K562 (cell line): ENCODE measurements around the gene ST3GAL5. TPM values are rescaled to one million over a fixed set of nuclear protein-coding genes. Genes with fewer than 3 reads are reported as not detected.

Source experiments
- ATF1 ChIP-seq, 2 experiments: fragments of 450-650 bp in 1 of 2; IDR thresholded peaks; 2 replicates each; pipeline ENCODE4 v1.6.1; 2016; ENCODE audit warnings: missing compliant biosample characterization in 1 of 2, missing genetic modification characterization in 1 of 2
- CBX3 ChIP-seq, 2 experiments: IDR thresholded peaks; 1 replicate in 1 of 2; 2 replicates in 1 of 2; pipeline ENCODE4 v1.6.1; 2012; ENCODE audit warnings: inconsistent platforms in 2 of 2, low read length in 2 of 2, borderline replicate concordance in 1 of 2, control low read depth in 1 of 2
- CBX5 ChIP-seq: IDR thresholded peaks from 2 replicates; pipeline ENCODE4 v1.6.1; 2014; ENCODE audit warnings: low read depth, borderline replicate concordance
- CXXC5 ChIP-seq: fragments of 250-450 bp; sonication (Bioruptor Pico); IDR thresholded peaks from 2 replicates; pipeline ENCODE4 v1.8.0; 2022; ENCODE audit warnings: inconsistent platforms, mild to moderate bottlenecking, moderate library complexity
- EGR1 ChIP-seq: fragments of 450-650 bp; conservative IDR thresholded peaks from 2 replicates; pipeline ENCODE4 v1.6.1; 2017; ENCODE audit warnings: mild to moderate bottlenecking
- ERF ChIP-seq: fragments of 450-650 bp; formaldehyde crosslinking; IDR thresholded peaks from 2 replicates; pipeline ENCODE4 v1.4.0; 2020; ENCODE audit warnings: mild to moderate bottlenecking, mixed read lengths
- FOSL1 ChIP-seq: fragments of 200-800 bp; sonication (Bioruptor generic); conservative IDR thresholded peaks from 2 replicates; pipeline ENCODE4 v1.6.1; 2016; ENCODE audit warnings: missing genetic modification characterization, missing compliant biosample characterization
- HDAC1 ChIP-seq, 2 experiments: fragments of 450-650 bp; IDR thresholded peaks; 2 replicates each; pipeline ENCODE4 v1.6.1; 2016 to 2017; ENCODE audit warnings: inconsistent platforms in 1 of 2, mild to moderate bottlenecking in 1 of 2, moderate library complexity in 1 of 2
- JUND ChIP-seq, 2 experiments: IDR thresholded peaks; 2 replicates in 1 of 2; 3 replicates in 1 of 2; pipeline ENCODE4 v1.6.1; 2011; ENCODE audit warnings: borderline replicate concordance in 2 of 2, low read depth in 2 of 2, low read length in 2 of 2, improper control_type of control experiment in 1 of 2, missing biosample characterization in 1 of 2, missing genetic modification characterization in 1 of 2, missing genetic modification reagents in 1 of 2
- MTA2 ChIP-seq: fragments of 450-650 bp; IDR thresholded peaks from 2 replicates; pipeline ENCODE4 v1.6.1; 2016; ENCODE audit warnings: low read depth
- MTA3 ChIP-seq: fragments of 450-650 bp; formaldehyde crosslinking; IDR thresholded peaks from 2 replicates; pipeline ENCODE4 v1.6.1; 2017; ENCODE audit warnings: mild to moderate bottlenecking, borderline replicate concordance
- MXD1 ChIP-seq: fragments of 250-450 bp; sonication (Bioruptor Pico); IDR thresholded peaks from 2 replicates; pipeline ENCODE4 v1.8.0; 2021; ENCODE audit warnings: borderline replicate concordance, mild to moderate bottlenecking, moderate library complexity; ENCODE audit not compliant: poor library complexity, severe bottlenecking
- NFIC ChIP-seq: fragments of 450-650 bp; IDR thresholded peaks from 2 replicates; pipeline ENCODE4 v1.6.1; 2017; ENCODE audit warnings: mild to moderate bottlenecking, inconsistent platforms
- PBX2 ChIP-seq, 2 experiments: IDR thresholded peaks in 1 of 2; conservative IDR thresholded peaks in 1 of 2; 2 replicates each; pipeline ENCODE4 v1.6.1; 2016; ENCODE audit warnings: low read depth in 2 of 2, mild to moderate bottlenecking in 1 of 2, missing compliant biosample characterization in 1 of 2, missing genetic modification characterization in 1 of 2, moderate library complexity in 1 of 2
- ZBED1 ChIP-seq: IDR thresholded peaks from 2 replicates; pipeline ENCODE4 v1.6.1; 2014
- ZBTB33 ChIP-seq: sonication (generic); formaldehyde crosslinking; IDR thresholded peaks from 2 replicates; pipeline ENCODE4 v1.8.1; 2023; ENCODE audit warnings: mild to moderate bottlenecking, missing genetic modification reagents
- ZBTB49 ChIP-seq: sonication (generic); formaldehyde crosslinking; IDR thresholded peaks from 2 replicates; pipeline ENCODE4 v1.8.0; 2022; ENCODE audit warnings: missing genetic modification reagents, mild to moderate bottlenecking, borderline replicate concordance
- ZBTB7A ChIP-seq: IDR thresholded peaks from 2 replicates; pipeline ENCODE4 v1.6.1; 2011; ENCODE audit warnings: low read depth, mild to moderate bottlenecking, low read length, moderate library complexity, borderline replicate concordance; ENCODE audit not compliant: control insufficient read depth
- ZNF253 ChIP-seq: fragments of 250-450 bp; sonication (Bioruptor Pico); conservative IDR thresholded peaks from 2 replicates; pipeline ENCODE4 v1.6.1; 2021; ENCODE audit warnings: mild to moderate bottlenecking
- ZNF707 ChIP-seq: fragments of 250-450 bp; sonication (Bioruptor Pico); conservative IDR thresholded peaks from 2 replicates; pipeline ENCODE4 v1.8.0; 2022; ENCODE audit warnings: inconsistent platforms, mild to moderate bottlenecking, moderate library complexity
- ZSCAN29 ChIP-seq: fragments of 450-650 bp; IDR thresholded peaks from 2 replicates; pipeline ENCODE4 v1.6.1; 2017
- polyA plus RNA-seq, 8 experiments: library from polyadenylated mRNA; depleted of rRNA in 4 of 8; stranded (reverse) in 5 of 8; unstranded in 3 of 8; fragments of >200 nt; fragmentation: Nextera tagmentation in 2 of 8; fragmentation: Illumina TruSeq in 1 of 8; extraction: Ambion mirVana in 2 of 8; extraction: Trizol in 1 of 8; gene quantifications; 2 replicates each; pipeline versions ENCODE4 v1.2.1 to v1.2.3, GENCODE V29; 2011 to 2014; ENCODE audit warnings: inconsistent platforms in 1 of 8, missing spikeins in 1 of 8
- total RNA-seq, 7 experiments: library from RNA; depleted of rRNA in 6 of 7; stranded (reverse); fragments of >200 nt in 6 of 7; fragmentation: Illumina TruSeq in 2 of 7; extraction: Trizol in 2 of 7; gene quantifications; 2 replicates each; pipeline versions ENCODE4 v1.2.1 to v1.2.3, GENCODE V29; 2011 to 2021; ENCODE audit warnings: low replicate concordance in 1 of 7

The ST3GAL5 gene
- total and polyA plus RNA-seq, 9 of the 15 experiments (the other 6 are each of a cell fraction or from before 2014, with no cell fraction given), result 1.6 to 10.0 (median 4.2) TPM

DNA sequence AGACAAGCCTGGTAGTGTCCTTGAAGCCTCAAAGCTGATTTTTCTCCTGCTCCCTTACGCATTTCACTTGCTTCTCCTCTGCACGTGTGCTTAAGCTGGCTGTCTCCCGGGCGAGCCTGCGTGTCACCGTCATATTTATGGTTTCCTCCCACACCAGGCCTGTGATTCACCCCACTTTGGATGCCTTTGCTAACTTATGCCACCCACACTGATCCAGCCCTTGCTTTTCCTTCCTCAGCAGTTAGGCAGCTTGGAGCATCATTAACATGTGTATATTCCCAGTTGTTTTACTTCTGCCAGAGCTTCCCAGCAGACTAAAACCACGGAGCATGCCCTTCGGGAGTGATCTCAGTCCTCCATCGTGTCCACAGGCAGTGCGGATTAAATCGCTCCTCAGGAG is 2.2 kb downstream of the ST3GAL5 start (continued):
- TF ChIP-seq ZBTB33 (CRISPR knock-in tag) (no peak), CXXC5 (CRISPR knock-in tag) (peak; percentile 50), EGR1 (peak; percentile 89), ZNF253 (CRISPR knock-in tag) (no peak), MTA3 (0 out of 2 replicates have a peak, but pooled peaks have one; percentile 16), CBX5 (0 out of 2 replicates have a peak, but pooled peaks have one; percentile 44), NFIC (no peak), ZNF707 (CRISPR knock-in tag) (no peak), ZBED1 (no peak), ZBTB49 (CRISPR knock-in tag) (no peak), CBX3 (IDR thresholded peaks at IDR 0.05; ENCODE audit: borderline replicate concordance in 1 of 2, low read length in 2 of 2) (peak in 1 of 2 experiments; percentile 19; a peak in 1 of 3 replicates), JUND (IDR thresholded peaks at IDR 0.05; ENCODE audit: borderline replicate concordance, low read depth, low read length) (peak; percentile 48; the same call in 1 of the 2 replicates), JUND (tag; IDR thresholded peaks at IDR 0.05; ENCODE audit: borderline replicate concordance, low read depth, low read length) (no peak), ZSCAN29 (no peak), HDAC1 (IDR thresholded peaks at IDR 0.05) (0 out of 4 replicates have a peak, but pooled peaks of 1 of the 2 experiments have one; percentile 26), ZBTB7A (no peak), ATF1 (CRISPR knock-in tag; IDR thresholded peaks at IDR 0.05) (no peak), ATF1 (tag; IDR thresholded peaks at IDR 0.05) (peak; percentile 12; the same call in 1 of the 2 replicates), MXD1 (CRISPR knock-in tag) (no peak), FOSL1 (tag) (peak; percentile 56; the same call in 1 of the 2 replicates), ERF (CRISPR knock-in tag) (no peak), MTA2 (no peak), PBX2 (CRISPR knock-in tag; IDR thresholded peaks at IDR 0.05; ENCODE audit: low read depth) (no peak), PBX2 (tag; conservative IDR thresholded peaks at IDR 0.05; ENCODE audit: low read depth) (peak; percentile 54)
